HG02798 (cell line): ENCODE data around the gene ZRANB2.

Experiments used
- ATAC-seq: cut with Tn5 transposase; IDR thresholded peaks from one replicate; pipeline ENCODE4 v1.9.1; 2021; ENCODE audit warnings: mild to moderate bottlenecking; ENCODE audit not compliant: unreplicated experiment, poor library complexity

Gene ZRANB2

DNA sequence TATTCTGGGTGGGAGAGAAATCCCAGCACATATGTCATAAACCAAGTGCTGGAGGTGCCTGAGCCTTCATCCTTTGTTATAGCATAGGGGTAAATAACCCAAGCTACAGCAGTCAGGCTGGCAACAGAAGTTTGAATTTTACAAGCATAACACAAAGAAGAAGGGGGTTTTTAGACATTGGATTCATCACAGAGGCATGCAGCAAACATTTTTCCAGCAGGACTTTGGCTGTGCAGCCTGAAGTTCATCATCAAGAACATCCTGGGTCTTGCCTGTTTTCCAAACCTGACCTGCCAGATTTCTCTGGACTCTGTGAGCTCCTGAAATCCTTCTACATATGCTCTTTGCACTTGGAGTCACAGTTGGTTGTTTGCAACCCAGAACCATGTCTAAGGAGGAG is 49.4 kb downstream of the ZRANB2 start:
- ATAC-seq = no peak

DNA sequence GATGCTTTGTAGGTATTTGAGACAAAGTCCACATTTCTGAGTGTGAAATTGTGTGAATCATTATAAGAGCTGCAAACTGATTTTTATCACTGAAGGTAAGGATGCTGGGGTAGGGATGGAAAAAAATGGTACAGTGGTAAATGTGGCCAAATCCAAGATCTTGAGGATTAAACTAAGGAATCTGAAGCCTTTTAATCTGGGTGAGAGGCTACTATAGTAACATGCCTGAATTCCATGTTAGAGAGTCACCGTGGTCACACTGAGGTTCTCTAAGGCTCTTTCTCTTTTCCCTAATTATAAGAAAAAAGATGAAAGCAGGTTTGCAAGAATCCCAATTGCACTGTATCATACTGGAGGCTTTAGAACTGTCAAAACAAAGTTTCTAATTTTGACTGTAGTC is 50.8 kb downstream of the ZRANB2 start:
- no peak for ATAC-seq

DNA sequence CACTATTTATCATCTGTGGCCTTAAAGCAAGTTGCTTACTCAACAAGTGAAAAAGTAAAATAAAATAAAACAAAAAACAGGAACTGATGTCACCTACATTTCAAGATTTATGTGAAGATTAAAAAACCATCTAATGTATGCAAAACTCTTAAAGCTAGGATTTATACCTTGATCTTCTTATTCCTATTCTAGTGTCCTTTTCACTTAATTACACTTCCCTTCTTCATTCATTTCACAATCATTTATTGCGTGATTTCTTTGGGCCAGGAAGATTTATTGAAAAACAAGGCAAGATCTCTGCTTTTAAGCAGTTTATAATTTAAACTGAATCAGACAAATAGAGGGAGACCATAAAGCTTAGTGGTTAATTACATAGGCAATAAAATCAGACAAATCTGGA is 51.9 kb downstream of the ZRANB2 start:
- ATAC-seq = no peak

DNA sequence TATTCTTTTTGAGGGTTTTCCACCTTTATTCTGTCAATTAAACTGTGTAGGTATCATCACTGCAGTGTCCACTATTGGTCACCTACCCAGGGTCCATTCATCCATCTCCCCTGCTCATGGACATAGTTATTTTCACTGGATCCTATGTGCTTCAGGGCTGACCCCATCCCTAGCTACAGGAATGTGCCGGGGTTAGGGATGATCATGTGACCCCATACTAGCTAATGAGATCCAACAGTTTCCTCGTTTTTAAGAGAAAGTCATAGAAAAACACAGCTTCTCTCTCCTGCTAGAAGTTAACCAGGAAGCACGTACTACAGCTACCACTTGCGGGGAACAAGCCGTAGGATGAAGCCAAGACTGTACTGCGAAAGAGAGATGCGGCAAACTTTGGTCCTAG is 52.8 kb downstream of the ZRANB2 start:
- no peak for ATAC-seq

DNA sequence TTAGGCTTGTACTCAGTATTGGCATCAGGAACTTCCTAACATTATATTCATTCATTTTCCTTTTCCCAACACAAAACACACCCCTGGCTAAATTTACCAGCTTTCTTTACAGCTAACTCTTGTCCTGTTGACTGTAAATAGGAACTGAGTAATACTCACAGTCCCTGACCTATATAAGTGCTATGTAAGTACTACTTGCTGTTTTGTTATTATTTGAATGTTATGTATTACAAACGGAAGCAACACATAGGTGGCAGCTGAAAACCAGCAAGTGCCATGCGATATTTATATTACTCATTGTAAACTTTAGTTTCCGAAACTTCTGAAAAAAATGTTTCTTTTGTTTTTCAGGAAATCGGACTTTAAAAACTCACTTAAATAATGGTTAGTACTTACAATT is 54.7 kb downstream of the ZRANB2 start:
- ATAC-seq = no peak

GRCh38 chr1:71023515-71023914 is 57.3 kb downstream of the ZRANB2 start:
- ATAC-seq = no peak

DNA sequence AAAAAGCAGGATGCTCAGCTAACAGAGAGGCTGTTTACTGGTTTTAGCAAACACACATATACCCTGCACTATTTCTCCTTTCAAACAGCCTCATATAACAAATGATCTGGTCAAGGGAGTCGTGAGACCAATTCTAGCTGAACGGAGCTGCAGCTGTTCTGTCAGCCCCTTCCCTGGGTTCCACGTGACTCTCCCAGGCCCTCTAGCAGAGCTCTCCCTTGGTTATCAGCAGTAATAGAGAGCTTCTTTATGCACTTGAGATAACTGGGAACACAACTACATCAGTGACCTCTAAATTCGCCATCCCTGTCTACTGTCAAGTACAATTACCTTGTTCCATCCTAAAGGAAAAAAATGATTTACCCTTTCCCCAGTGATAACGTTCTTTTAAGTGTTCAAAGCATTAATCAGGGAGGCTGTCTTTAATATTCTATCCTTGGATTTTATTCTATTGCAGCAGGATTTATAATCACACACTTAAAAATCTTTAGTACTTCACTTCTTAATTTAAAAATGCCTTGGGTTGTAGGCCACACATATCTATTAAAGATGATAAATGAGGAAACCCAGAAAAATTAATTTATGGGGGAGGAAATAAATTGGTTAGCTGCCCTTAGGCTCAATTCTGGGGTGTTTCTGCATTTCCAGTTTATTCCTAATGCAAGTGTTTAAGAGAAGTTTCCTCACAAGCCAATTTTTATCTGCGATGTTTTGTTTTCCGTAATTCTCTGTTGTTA is 61.4 kb downstream of the ZRANB2 start:
- ATAC-seq = no peak

DNA sequence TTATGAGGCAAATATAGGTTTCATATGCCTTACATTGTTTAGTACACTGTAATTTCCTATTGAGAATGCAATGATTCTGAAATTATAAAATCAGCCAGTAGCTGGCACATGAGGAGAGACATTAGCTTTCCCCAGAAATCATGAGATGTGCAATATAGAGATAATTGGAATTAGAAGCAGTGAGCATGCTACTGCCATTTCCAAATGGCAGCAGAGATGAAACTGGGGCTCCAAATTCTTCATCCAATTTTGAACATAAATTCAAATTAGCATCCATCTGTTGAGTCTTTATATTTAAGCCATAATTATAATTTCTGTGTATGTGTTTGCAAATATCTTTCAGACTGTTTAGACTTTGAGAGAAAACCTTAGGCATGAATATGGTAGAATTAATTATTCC is 62.0 kb downstream of the ZRANB2 start:
- no peak for ATAC-seq

DNA sequence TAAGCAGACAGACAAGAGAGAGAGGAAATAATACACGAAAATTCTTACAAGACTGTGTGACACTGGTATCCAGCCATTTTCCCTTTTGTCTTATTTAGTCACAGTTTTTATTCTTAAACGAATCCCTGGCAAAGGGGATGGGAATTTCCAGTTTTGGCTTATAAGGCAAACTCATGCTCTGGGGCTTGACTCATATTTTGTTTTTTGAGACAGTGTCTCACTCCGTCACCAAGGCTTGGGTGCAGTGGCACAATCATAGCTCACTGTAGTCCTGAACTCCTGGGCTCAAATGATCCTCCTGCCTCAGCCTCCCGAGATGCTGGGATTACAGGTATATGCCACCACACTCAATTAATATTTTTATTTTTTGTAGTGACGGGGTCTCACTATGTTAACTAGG is 65.1 kb downstream of the ZRANB2 start:
- no peak for ATAC-seq

- ATAC-seq = no peak
These were observed 66.7 kb downstream of the ZRANB2 start for GRCh38 chr1:71014178-71014579.
